Thyroid gland (tissue), 4 donors: ENCODE measurements around the gene IFNA10. TPM values are rescaled to one million over a fixed set of nuclear protein-coding genes. Genes with fewer than 3 reads are reported as not detected.
"Not testable (repeated sequence)": the region's sequence is repeated elsewhere in the genome, so short reads cannot be mapped to it uniquely, and the experiment has no call there.

Experiments used
- DNase-seq, 2 donors: peaks; one replicate each; pipeline ENCODE4 v3.0.0-alpha.2; 2019
- H3K27ac ChIP-seq, 3 donors: fragments of 200-600 bp; sonication (generic); 1 replicate in 2 of 3; 2 replicates in 1 of 3; pipeline ENCODE4 v1.5.1; 2016 to 2019; ENCODE audit warnings: mild to moderate bottlenecking in 1 of 3, moderate library complexity in 1 of 3
- H3K27me3 ChIP-seq: fragments of 200-600 bp; sonication (generic); one replicate; pipeline ENCODE4 v1.5.1; 2019
- H3K36me3 ChIP-seq, 2 donors: fragments of 200-600 bp; sonication (generic); one replicate each; pipeline ENCODE4 v1.5.1; 2016 to 2019
- H3K4me1 ChIP-seq, 2 donors: fragments of 200-600 bp; sonication (generic); one replicate each; pipeline ENCODE4 v1.5.1; 2017 to 2019
- H3K4me3 ChIP-seq, 3 donors: fragments of 200-600 bp; sonication (generic); replicated peaks in 1 of 3; 1 replicate in 2 of 3; 2 replicates in 1 of 3; pipeline ENCODE4 v1.5.1; 2016; ENCODE audit warnings: mild to moderate bottlenecking in 1 of 3
- H3K9me3 ChIP-seq: fragments of 200-600 bp; sonication (generic); one replicate; pipeline ENCODE4 v1.5.1; 2017
- POLR2A ChIP-seq, 2 donors: fragments of 450-650 bp; IDR thresholded peaks; one replicate each; pipeline ENCODE4 v1.6.1; 2017; ENCODE audit warnings: antibody characterized with exemption in 2 of 2, mild to moderate bottlenecking in 2 of 2, moderate library complexity in 1 of 2
- WGBS, 2 donors: methylation state at CpG; one replicate each; pipeline ENCODE4 v1.1.5; 2017; 5-methylcytosine and 5-hydroxymethylcytosine counted together
- intact Hi-C: fragments of 100-400 bp; cut with DNase I; formaldehyde crosslinking; loops from one replicate; pipeline ENCODE4 v1.15.1; 2023
- total RNA-seq, 4 donors: library from RNA; depleted of rRNA; stranded (reverse); fragments of >200 nt; gene quantifications; one replicate each; pipeline ENCODE4 v1.2.3, GENCODE V29; 2016
- TF ChIP-seq, protein P1 (sequence below), 6 experiments: fragments of 200-600 bp in 3 of 6; fragments of 450-650 bp in 3 of 6; sonication (generic) in 3 of 6; IDR thresholded peaks; one replicate each; pipeline ENCODE4 v1.5.1; 2016 to 2019; ENCODE audit warnings: antibody characterized with exemption in 6 of 6, mild to moderate bottlenecking in 2 of 6, inconsistent platforms in 1 of 6, moderate library complexity in 1 of 6

Gene IFNA10
- total RNA-seq, 4 donors from 2014 or later, result not detected

DNA sequence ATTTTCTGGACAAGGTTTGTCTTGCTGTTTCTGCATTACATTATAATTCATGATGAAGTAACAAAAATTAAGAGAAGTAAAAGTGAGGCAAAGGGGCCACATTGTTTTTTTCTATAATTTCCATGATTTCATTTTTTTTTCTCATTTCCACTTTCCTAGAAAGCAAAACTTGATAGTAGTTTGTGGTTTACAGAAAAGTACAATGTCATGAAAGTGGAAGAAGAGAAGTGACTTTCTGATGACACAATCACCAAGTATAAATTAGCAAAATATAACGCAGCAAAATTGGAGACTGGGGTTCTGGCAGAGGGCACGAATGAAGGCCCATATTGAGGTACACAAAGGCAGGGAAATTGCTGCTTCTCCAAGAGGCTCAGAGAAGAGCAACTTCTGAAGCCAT is 37.9 kb upstream of the IFNA10 start:
- 69 to 75% methylated on average over 2 of the region's 2 CpGs for WGBS, 2 donors
- Histone ChIP-seq H3K9me3 (no peaks in the 10 kb centered on the region), H3K4me1 (no peaks in the 10 kb centered on the region), H3K36me3 (no peaks in the 10 kb centered on the region), H3K27me3 (no peaks in the 10 kb centered on the region), H3K27ac (no peak overlapping the region), H3K4me3 (no peak overlapping the region)
- TF ChIP-seq, protein P1, sequence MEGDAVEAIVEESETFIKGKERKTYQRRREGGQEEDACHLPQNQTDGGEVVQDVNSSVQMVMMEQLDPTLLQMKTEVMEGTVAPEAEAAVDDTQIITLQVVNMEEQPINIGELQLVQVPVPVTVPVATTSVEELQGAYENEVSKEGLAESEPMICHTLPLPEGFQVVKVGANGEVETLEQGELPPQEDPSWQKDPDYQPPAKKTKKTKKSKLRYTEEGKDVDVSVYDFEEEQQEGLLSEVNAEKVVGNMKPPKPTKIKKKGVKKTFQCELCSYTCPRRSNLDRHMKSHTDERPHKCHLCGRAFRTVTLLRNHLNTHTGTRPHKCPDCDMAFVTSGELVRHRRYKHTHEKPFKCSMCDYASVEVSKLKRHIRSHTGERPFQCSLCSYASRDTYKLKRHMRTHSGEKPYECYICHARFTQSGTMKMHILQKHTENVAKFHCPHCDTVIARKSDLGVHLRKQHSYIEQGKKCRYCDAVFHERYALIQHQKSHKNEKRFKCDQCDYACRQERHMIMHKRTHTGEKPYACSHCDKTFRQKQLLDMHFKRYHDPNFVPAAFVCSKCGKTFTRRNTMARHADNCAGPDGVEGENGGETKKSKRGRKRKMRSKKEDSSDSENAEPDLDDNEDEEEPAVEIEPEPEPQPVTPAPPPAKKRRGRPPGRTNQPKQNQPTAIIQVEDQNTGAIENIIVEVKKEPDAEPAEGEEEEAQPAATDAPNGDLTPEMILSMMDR (IDR thresholded peaks at IDR 0.05), result no peak
- no peak for TF ChIP-seq POLR2A (IDR thresholded peaks at IDR 0.05)
- no peak for DNase-seq
- intact Hi-C loops, result no loop called here

DNA sequence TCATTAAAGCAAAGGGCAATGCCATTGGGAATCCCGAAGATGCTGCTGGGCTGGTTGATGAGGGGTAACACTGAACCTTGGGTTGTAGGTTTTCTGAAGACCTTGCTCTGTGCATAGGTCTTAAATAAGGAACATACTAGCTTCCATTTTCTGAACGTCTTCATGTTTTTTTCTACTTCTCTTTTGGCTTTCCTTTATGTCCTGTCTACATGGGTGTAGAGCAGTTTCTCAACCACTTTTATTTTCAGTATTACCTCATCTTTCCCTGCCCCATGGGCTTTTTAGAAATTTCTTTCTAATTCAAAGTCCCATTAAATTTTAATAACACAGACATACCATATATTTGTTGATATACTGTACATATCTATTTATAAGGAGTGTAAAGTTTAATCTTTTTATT is 33.0 kb upstream of the IFNA10 start, which contains the start of gene IFNA14:
Gene IFNA14 (minus strand): TSS at position 95 of the 400 bp plus-strand sequence. CDS start 70 bp downstream, at position 25.
- intact Hi-C loops, result no loop called here
- no peaks in the 10 kb centered on the region for H3K36me3 ChIP-seq
- TF ChIP-seq POLR2A (IDR thresholded peaks at IDR 0.05), result no peak
- TF ChIP-seq, protein P1 (IDR thresholded peaks at IDR 0.05), result no peak
- H3K9me3 ChIP-seq, result no peaks in the 10 kb centered on the region
- DNase-seq, result no peak
- H3K4me3 ChIP-seq, result no peak within 1 kb of the TSS
- H3K27me3 ChIP-seq, result no peaks in the 10 kb centered on the region
- 88 to 92% methylated on average over 2 of the region's 2 CpGs for WGBS, 2 donors
- no peaks in the 10 kb centered on the region for H3K4me1 ChIP-seq
- no peak within 1 kb of the TSS for H3K27ac ChIP-seq

DNA sequence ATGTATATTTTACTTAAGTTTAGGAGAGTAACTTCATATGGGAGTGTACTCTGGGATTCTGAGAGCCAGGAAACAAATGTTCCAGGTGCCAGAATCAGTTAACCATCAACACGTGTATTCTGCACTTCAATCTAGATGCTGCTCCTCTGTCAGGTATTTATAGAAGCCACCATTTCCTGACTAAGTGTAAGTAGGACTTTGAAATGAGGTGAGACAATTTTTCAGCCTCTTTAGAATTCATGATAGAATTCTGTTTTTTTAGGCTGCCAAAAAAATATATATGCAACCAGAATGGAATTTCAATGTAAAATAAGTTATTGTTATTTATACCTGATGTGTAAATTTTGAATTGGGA is 29.4 kb upstream of the IFNA10 start:
- intact Hi-C loops, H3K9me3 ChIP-seq, H3K4me3 ChIP-seq, H3K27me3 ChIP-seq, H3K27ac ChIP-seq, DNase-seq, H3K36me3 ChIP-seq, H3K4me1 ChIP-seq: not testable (repeated sequence)
- 25 to 37% methylated on average over 1 of the region's 1 CpG for WGBS, 2 donors

DNA sequence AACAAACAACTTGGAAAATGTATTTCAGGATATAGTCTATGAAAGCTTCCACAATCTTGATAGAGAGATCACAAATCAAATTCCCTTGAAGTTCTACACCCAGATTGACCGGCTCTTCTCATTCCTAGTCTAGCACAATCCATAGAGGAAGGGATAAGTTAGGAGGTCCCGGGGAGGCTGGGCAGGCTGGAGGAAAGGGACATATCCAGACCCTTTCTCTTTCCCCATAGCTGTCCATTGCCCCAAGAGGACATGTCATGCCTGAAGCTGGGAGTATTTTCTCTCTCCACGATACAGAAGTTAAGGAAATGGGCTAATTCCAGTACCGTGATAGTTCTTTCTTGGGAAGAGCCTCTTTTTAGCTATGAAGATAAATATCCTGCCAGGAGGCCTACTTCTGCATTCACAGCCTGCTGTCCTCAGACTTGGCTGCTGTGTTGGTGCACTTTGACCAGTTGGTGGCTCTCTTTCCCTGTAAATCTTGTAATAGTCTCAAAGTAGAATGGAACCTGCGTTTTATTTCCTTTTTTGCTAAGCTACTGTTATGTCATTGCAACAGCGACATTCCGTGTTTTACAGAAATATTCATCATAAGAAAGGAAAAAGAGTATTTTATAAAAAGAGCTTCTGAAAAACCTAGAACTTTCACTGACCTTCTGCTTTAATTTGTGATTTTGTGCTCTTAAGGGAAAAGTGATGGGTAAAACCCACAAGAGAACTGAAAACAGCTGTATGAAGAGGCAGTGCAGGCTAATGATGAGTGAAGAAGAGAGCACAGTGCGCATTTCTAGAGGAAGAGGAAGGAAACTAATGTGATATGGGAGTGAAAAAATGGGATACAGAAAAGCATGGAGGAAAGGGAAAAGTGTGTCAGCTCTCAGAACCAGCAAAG is 28.8 kb upstream of the IFNA10 start:
- TF ChIP-seq, protein P1 (IDR thresholded peaks at IDR 0.05), result peak in 5 of 6 experiments; percentile 11 to 52 (median 44)
- H3K4me3 ChIP-seq, H3K9me3 ChIP-seq, intact Hi-C loops, H3K4me1 ChIP-seq, H3K27me3 ChIP-seq, H3K27ac ChIP-seq, H3K36me3 ChIP-seq: not testable (repeated sequence)
- 38 to 45% methylated on average over 8 of the region's 8 CpGs for WGBS, 2 donors
- DNase-seq, result peak; percentile 18 to 34

DNA sequence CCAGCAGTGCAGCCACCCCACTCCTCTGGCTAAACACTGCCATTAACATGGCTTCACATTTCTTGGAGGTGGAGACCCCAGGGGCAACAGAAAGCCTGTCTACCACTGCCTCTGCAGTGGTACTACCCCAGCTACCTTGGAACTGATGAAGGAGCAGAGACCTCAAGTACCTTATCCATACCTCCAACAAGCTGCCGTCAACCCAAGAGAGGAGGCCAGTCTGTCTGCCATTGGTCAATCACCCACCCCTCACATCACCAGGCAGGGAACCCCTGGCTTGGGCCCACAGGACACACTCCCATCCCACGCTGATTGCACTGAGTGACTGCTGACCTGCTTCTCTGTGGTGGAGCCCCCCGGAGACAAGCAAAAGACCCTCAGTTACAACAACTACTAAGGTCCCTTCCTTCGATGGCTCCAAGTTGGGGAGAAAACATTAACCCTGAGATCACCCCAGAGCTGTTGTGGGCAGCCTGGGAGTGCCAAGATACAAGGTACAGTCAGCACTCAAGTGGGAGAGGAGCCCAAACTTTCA is 27.3 kb upstream of the IFNA10 start:
- no peaks in the 10 kb centered on the region for H3K36me3 ChIP-seq
- no peak overlapping the region for H3K27ac ChIP-seq
- H3K4me1 ChIP-seq, result no peaks in the 10 kb centered on the region
- H3K27me3 ChIP-seq, result no peaks in the 10 kb centered on the region
- H3K9me3 ChIP-seq, result no peaks in the 10 kb centered on the region
- WGBS, 2 donors, result 75 to 86% methylated on average over 4 of the region's 4 CpGs
- no peak overlapping the region for H3K4me3 ChIP-seq
- no peak for DNase-seq
- intact Hi-C loops, result no loop called here
- TF ChIP-seq POLR2A (IDR thresholded peaks at IDR 0.05), result no peak
- TF ChIP-seq, protein P1 (IDR thresholded peaks at IDR 0.05), result no peak
